Femur (tissue), 1 donor: ENCODE data around the gene PRKCQ.
"Not testable (repeated sequence)": the region's sequence is repeated elsewhere in the genome, so short reads cannot be mapped to it uniquely, and the experiment has no call there.

Experiments
- DNase-seq: peaks from one replicate; pipeline ENCODE4 v3.0.0-alpha.2; 2017

PRKCQ gene

DNA sequence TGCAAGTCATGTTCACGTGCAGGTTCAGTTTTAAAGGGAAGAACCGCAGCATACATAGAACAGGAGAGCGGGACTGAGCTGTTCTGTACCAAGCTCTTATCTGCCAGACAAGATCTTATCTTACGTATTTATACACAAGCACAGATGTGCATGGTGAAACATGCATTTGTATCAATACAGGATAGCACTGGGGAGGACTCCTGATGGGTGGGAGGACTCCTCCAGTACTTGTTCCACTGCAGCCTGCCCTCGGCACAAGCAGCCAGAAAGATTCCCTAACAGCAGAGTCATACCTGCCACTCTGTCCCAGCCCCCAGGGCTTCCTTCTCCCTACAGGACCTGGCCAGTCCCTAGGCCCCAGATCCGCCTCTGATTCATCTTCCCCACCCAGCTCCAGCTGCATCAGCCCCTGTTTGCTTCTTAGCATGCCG lies 13.2 kb upstream of the PRKCQ start:
- no peak for DNase-seq

GRCh38 chr10:6592080-6592479 lies 12.0 kb upstream of the PRKCQ start:
- DNase-seq = no peak

GRCh38 chr10:6591668-6592067 lies 11.6 kb upstream of the PRKCQ start:
- no peak for DNase-seq

DNA sequence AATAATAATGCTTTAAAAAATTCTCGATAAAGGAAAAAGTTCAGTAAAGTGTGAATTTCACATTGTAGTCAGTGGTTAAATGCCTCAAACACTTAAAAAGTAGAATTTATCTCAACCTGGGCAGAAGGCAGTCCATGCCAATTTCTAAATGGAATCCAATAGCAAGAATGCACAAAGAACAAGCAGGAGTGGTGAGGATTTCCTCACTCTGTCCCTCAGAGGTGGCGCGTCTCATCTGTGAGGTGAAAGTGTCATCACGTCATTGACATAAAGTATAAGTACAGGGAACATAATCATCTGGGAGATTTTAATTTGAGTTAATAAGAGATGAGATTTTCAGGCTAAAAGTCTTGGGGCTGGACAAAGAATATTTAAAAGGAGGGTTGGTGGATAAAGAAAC lies 10.0 kb upstream of the PRKCQ start:
- no peak for DNase-seq

DNA sequence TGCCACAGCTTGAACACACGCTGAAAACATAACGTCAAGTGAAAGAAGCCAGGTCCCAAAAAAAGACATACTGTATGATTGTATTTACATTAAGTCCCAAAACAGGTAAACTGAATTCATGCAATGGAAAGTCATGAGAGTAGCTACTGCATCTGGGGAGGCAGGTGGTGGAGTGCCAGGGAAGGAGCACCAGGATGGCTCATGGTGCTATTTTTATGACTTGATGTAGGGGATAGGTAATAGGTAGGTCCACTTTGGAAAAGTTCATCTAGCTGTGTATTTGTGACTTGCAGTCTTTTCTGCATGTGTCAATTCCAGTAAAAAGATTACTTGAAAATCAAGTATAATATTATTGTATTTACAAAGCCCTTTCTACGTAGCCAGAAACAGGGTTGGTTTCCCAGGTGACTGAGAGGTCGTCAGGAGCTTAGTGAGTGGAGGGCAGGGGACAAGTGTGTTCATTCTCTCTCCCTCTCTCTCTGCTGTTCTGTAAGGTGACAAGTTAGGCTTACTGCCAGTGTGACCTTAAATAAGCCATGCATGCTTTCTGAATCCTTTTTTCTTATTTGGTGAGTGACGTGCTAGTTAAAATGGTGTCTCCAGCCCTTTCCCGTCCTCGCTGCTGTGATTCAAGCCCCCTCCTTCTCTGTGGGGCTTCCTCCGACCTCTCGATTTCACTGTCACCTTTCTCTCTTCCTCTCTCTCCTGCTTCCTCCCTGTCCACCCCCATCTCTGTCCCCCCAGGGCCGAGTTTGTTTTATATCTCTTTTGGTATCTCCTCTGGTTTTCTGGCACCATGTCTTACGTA lies 9.4 kb upstream of the PRKCQ start:
- DNase-seq = no peak

DNA sequence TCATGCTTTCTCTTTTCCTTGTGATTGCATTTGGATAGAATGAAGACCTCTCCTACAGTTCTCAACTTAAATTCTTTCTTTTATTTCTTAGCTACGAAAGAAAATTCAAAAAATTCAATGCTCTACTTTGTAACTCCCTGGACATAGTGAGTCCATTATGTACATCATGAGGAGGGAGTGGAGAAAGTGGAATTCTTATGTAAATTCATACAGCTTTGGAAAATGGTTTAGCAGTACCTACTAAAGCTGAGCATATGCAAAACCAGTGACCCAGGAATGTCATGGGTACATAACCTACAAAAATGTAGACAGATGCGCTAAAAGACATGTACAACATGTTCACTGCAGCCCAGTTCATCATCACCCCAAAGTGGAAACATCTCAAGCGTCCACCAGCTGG lies 8.8 kb upstream of the PRKCQ start:
- no peak for DNase-seq

DNA sequence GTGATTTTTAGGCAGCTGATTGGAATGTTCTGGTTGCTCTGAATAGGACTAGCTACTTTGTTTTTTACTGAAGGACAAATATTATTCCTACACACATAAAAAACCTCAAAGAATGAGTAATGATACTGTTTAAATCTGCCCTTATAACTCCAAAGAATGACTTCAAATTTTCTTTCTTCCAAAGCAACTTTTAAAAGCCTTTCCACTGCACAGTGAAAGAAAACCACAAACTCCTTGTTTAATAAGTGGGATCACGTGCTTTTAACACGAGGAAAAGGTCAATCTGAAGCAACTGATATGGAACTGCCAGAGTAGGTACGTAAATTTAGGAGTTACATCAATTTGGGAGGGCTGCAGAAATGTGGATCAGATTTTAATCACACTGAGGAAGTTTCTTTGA lies 8.0 kb upstream of the PRKCQ start:
- no peak for DNase-seq

GRCh38 chr10:6586501-6586900 lies 6.4 kb upstream of the PRKCQ start:
- no peak for DNase-seq

DNA sequence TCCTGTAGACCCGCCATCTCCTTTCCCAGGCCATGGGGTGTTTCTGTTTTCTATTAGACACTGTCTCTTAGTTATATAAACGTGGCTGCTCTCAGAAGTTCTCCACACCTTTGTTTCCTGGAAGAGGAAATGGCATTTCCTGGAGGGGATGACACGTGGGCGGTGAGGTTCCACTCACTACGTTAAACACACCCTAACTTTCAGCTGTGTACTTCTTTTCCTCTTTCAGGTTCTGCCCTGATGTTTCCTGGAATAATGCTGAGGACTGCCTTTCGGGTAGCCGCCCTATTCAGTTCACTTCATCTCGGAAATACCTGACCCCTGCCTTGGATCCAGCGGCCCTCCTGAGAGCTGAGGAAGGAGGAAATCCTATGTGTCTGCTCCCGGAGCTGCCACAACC lies 3.4 kb upstream of the PRKCQ start:
- DNase-seq = no peak

DNA sequence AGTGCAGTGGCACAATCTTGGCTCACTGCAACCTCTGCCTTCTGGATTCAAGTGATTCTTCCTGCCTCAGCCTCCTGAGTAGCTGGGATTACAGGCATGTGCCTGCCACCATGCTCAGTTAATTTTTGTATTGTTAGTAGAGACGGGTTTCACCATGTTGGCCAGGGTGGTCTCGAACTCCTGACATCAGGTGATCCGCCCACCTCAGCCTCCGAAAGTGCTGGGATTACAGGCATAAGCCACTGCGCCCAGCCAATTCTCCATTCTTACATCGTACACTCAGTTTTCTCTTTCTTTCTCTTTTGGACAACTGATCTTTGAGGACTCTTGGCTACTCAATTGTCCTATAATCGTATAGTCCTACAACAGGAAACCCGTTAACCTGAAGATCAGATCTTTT lies 2.8 kb upstream of the PRKCQ start:
- DNase-seq = not testable (repeated sequence)

DNA sequence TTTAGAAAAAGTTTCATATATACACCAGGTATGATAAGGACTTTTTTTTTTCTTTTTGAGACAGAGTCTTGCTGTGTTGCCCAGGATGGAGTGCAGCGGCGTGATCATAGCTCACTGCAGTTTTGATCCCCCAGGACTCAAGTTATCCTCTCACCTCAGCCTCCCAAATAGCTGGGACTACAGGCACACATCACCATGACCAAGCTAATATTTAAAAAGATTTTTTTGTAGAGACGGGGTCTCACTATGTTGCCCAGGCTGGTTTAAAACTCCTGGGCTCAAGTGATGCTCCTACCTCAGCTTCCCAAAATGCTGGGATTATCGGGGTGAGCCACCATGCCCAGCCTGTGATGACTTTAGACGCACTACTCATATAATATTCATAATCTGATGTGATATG lies 2.2 kb upstream of the PRKCQ start:
- DNase-seq = no peak

- DNase-seq = no peak
Observed at GRCh38 chr10:6581778-6582228, 1.7 kb upstream of the PRKCQ start.

DNA sequence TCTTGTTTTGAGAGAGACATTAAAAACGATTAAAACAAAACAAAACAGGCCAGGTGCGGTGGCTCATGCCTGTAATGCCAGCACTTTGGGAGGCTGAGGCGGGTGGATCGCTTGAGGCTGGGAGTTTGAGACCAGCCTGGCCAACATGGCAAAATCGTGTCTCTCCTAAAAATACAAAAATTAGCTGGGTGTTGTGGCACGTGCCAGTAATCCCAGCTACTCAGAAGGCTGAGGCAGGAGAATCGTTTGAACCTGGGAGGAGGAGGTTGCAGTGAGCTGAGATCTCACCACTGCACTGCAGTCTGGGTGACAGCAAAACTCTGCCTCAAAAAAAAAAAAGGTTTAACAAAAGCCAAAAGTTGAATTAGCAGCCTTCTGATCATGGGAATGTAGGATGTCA lies 1.1 kb upstream of the PRKCQ start:
- not testable (repeated sequence) for DNase-seq

DNA sequence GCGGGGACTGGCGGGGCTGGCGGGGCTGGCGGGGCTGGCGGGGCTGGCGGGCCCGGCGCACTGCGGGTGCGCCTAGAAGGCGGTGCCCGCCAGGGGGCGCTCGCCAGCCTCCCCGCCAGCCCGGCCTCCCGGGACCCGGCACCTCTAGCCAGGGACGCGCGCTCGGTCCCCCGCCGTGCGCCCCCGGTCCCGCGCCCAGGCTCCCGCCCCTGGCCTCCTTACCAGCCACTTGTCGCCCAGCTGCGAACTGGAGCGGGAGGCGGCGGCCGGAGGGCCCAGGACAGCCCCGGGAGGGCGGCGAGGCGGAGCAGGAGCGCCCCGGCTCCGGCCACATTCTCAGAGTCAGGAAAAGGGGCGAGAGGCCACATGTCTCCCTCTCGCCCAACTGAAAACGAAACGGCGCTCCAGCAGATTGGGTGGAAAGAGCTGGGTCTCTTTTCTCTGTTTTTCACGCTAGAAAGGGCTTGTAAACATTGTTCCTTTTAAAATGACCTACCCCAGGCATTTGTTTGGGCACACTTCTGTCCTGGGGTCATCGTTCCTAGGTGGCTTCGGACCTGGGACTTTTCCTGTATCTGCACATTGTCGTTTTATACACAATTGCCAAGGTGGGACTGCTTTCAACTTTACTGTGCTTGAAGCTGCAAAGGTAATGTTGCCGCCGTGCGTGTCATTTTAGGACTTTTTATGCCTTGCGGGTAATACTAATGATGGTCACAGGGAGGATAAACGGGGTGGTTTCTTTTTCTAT lies 378 bp upstream of the PRKCQ start:
- peak; percentile 80 for DNase-seq

DNA sequence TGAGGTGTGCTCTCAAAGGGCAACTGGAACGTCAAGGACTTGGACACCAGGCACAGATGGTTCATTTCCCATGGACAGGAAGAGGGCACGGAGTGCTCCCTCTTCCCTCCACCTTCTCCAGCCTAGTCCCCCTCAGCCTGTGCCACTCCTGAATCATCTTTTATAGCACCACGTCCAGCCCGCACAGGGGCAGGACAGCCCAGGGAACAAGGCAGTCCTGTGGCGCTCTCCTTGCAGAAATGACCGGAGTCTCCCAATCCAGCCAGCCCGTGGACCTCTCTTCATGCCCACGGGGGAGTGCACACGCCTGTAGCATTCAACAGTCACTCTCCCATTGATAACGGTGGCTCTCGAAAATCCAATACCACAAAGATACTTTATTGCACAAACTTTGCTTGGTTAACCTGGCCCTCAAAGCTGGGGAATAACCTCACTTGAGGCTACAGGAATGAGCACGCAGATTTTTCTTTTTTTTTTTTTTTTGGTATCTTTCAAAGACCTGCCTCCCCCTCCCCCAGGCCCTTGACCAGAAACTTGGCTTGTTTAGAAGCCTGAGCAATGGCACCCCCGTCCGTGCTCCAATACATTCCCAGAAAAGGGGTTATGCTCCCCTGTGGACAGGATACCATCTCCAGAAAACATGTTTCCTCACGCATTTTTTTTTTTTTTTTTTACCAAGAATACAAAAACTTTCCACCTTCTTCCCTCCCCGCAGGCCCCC lies 733 bp downstream of the PRKCQ start:
- DNase-seq = no peak

DNA sequence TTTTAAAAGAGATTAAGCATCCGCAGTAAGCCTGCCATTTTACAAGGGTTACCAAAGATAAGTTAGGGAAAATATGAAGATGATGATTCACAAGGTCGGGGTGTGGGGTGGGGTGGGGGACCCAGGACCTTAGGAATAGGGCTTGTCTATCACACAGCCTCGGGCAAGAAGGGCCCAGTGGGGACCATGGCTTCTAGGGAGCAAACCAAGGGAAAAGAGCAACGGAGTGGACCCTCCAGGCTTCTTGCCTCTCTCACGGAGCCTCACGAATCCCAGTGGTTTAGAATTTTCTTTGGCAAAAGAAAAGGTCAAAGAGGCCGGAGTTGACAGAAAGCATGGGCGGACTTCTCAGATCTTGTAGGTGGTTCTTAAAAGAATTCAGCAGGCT lies 1.3 kb downstream of the PRKCQ start:
- DNase-seq = no peak

- DNase-seq = no peak
Observed at GRCh38 chr10:6578251-6578771, 1.8 kb downstream of the PRKCQ start.

GRCh38 chr10:6576326-6576725 lies 3.8 kb downstream of the PRKCQ start:
- no peak for DNase-seq

GRCh38 chr10:6574664-6575176 lies 5.4 kb downstream of the PRKCQ start:
- DNase-seq = no peak

DNA sequence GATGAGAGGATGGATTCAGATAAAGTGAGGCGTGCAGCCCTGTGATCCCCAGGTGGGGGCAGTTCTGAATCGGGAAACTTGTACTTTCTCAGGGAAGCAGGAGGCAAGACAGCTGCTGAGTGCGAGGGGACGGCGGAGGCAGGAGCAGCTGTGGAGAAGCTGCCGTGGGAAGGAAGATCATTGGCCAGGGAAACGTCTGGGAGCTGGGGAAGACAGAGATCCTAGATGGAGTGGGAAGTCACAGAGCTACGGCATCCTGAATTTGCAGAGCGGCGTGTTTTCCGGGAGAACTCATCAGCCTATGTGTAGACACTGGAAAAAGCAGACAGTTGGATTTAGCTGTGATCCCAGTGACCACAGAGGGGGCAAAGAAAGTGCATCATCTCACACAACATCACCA lies 9.2 kb downstream of the PRKCQ start:
- no peak for DNase-seq

- no peak for DNase-seq
Observed at GRCh38 chr10:6569259-6569658, 10.8 kb downstream of the PRKCQ start.

DNA sequence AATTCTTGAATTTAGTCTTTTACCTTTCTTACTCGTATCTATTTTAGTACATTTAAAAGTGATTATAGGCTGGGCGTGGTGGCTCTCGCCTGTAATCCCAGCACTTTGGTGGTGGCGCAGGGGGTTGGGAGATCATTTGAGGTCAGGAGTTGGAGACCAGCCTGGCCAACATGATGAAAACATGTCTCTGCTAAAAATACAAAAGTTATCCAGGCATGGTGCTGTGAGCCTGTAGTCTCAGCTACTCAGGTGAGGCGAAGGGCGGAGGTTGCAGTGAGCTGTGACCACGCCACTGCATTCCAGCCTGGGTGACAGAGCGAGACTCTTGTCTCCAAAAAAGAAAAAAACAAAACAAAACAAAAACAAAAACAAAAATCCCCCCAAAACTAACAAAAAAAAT lies 12.2 kb downstream of the PRKCQ start:
- no peak for DNase-seq

- DNase-seq = no peak
Observed at GRCh38 chr10:6567203-6567703, 12.8 kb downstream of the PRKCQ start.
